Activated CD4-positive, CD25-positive, alpha-beta regulatory T cell treated with anti-CD3 and anti-CD28 coated beads, Interleukin-2, amount 50 U/mL, for 16 hours (primary cell): Measurements from ENCODE around the gene KLHL4.
"Not testable (repeated sequence)": the region's sequence is repeated elsewhere in the genome, so short reads cannot be mapped to it uniquely, and the experiment has no call there.

Experiments used
- DNase-seq: peaks from one replicate; pipeline ENCODE4 v3.0.0-alpha.2; 2020; ENCODE audit warnings: low read depth, low spot score

Gene KLHL4

DNA sequence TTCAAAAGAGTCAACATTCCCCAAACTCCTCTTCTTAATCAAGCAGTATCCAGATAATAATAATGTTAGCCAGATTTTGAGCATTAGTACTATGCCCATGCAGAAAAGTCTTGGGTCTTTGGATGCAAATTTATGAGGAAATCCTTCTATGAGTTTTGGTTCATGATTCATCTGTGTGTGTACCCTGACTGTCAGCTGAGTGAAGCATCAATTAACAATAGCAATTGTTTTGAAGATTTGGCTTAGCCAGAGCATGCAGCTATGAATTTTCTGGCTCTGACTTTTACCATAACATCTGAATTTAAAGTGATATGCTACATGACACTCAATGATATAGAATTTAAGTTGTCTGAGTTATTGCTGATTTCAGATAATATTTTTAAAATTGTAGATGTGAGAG, 145.8 kb downstream of the KLHL4 start:
- DNase-seq = no peak

DNA sequence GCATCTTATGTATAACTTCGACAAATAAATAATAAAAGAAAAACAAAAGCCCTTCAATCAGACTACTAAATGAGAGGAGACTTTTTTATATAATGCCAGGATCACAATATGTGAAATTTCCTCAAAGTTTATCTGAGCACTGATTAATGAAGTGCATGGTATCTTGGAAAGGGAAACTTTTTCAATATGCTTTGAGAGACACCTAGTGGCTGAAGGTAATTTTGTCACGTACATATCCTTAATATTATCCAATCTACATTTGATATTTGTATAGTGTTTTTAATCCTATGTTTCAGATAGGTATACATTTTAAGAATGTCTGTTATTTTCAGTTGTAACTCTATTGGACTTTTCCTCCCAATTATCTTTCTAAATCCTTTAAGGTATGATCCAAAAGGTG, 146.8 kb downstream of the KLHL4 start:
- DNase-seq = no peak

DNA sequence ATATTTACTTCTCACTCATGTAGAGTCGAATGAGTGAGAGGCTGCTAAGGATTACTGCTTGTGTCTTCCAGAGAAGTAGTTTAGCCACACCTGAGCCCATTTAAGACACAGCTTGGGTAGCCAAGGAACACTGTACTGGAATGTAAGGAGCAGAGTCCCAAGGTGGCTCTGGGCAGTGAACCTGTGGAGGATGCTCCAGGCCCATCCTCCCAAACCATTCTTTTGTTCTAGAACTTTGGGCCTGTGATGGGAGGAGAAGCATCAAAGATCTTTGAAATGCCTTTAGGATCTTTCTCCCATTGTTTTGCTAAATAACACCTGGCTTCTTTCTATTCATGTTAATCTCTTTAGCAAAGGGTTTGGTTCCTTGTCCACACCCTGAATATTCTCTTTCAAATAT, 162.2 kb downstream of the KLHL4 start:
- DNase-seq = no peak

DNA sequence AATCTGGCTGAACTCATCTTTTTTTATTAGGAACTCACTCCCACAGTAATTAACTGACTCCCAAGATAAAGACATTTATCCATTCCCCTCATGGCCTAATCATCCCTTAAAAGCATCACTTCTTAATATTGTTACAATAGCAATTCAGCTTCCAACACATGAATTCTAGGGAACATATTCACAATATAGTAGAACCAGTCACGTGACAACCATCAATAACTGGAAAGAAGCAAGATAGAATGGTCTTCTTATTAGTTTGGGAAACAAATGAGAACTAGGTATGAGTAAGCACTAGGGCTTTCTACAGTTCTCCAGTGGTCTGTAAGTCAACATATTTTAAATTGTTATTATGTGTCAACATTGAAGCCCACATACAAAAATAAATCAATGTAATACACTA, 170.1 kb downstream of the KLHL4 start:
- DNase-seq = no peak

DNA sequence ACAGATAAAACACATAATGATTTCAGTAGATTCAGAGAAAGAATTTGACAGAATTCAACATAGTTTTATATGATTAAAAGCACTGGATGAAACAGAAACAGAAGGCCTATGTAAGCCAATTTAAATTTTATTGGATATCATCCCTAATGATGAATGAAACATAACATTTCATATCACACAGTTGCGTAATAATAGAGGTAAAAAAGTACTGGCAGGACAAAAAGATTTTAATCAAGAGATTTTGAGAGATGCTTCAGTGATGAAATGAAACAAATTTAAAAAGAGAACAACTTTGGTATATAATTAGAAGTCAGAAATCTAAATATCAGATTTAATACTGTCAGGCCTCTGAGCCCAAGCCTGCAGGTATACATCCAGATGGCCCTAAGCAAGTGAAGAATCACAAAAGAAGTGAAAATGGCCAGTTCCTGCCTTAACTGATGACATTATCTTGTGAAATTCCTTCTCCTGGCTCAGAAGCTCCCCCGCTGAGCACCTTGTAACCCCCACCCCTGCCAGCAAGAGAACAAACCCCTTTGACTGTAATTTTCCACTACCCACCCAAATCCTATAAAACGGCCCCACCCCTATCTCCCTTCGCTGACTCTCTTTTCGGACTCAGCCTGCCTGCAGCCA, 170.6 kb downstream of the KLHL4 start:
- not testable (repeated sequence) for DNase-seq

DNA sequence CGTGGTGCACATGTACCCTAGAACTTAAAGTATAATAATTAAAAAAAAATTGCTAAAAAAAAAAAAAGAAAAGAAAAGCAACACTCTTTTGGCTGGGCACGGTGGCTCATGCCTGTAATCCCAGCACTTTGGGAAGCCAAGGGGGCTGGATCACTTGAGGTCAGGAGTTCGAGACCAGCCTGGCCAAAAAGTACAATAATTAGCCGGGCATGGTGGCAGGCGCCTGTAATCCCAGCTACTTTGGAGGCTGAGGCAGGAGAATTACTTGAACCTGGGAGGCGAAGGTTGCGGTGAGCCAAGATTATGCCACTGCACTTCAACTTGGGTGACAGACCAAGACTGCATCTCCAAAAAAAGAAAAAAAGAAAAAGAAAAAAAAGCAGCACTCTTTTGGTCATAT, 171.6 kb downstream of the KLHL4 start:
- DNase-seq = not testable (repeated sequence)

DNA sequence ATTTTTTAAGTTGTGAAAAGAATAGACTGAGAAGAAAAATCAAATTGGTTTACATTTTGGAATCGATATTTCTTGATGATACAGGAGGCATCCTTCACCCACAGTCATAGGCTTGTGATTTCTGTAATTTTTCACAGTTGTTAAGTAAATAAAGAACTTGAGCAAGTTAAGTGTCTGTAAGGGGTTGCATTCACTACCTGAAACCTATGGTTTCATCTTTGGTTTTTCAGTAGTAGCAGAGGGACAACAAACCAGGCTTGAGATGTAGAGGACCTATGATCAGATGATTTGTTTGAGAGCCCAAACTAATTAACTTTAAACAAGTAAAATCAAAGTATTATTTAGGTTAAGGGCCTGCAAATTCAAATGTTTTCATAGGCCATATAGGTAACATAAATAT, 175.6 kb downstream of the KLHL4 start:
- DNase-seq = no peak

DNA sequence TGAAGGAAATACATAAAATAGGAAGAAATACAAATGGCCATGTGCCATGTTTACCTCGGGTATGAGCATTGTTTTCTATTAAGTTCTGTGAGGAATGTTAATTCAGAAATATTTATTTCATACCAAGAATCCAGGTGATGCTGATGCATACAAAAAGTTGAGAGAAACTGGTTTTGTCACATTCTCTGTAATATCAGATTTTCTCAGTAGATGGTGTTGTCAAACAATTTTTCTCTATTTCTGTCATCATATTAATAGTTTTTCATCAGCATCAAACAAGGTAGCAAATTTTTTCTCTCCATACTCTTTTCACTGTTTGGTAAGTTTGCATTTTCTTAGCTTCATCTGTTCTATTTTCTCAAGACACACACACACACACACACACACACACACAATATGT, 179.8 kb downstream of the KLHL4 start:
- DNase-seq = no peak

DNA sequence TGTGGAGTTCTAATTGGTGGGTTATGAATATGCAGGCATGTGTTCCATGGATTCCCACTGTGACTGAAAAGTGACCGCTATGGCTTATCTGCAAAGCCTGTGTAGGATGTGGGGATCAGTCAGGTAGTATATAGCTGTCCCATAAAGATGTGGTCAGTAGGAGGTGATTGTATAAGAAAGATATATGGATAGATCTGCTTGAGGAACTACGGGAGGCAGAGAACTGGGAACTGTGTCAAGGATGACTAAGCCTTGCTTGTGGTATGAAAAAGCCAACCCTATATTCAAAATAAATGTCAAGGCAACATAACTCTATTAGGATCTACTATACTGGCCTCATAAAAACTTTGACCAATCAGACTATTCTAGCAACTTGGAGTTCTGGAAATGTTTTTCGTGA, 185.2 kb downstream of the KLHL4 start:
- no peak for DNase-seq

DNA sequence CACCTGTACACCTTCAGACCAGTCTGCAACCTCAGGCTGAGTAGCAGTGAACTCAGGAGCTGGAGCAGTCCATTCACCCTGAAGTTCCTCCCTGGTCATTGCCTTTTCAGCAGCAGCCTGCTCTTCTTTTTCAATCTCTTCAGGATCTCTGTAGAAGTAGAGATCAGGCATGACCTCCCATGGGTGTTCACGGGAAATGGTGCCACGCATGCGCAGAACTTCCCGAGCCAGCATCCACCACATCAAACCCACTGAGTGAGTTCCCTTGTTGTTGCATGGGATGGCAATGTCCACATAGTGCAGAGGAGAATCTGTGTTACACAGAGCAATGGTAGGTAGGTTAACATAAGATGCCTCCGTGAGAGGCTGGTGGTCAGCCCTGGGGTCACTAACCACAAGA, 185.9 kb downstream of the KLHL4 start:
- DNase-seq = not testable (repeated sequence)

DNA sequence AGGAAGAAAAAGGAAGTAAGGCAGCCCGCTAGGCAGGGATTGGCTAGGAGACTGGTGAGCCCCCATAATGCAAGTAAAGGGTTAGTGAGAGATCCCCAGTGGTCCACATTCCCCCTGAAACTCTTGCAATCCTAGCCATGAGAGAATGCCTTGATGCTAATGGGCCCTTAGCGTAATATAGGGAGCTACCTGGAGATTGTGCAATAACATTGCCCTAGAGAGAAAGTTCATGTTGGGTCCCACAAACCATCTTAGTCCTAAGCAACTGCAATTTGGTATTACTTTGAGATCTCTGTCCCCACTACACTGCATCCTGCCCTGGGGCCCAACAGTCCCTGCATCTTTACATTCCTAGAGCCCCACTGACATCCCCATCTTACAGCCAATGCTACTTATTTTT, 188.5 kb downstream of the KLHL4 start:
- DNase-seq = no peak

DNA sequence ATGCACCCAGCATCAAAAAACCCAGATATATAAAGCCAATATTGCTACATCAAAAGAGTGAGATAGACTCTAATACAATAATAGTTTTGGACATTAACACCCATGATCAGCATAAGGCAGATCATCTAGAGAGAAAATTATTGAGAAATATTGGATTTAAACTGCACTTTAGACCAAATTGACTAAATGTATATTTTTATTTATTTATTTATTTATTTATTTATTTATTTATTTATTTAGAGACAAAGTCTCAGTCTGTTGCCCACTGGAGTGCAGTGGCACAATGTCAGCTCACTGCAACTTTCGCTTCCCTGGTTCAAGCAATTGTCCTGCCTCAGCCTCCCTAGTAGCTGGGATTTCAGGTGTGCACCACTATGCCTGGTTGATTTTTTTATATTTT, 193.0 kb downstream of the KLHL4 start:
- no peak for DNase-seq
